Choroid plexus epithelial cell (primary cell): ENCODE measurements around the gene ZNF134.

Source experiments
- DNase-seq: peaks from one replicate; pipeline ENCODE4 v3.0.0-alpha.2; 2010; ENCODE audit warnings: low read depth
- H3K4me3 ChIP-seq: 2 replicates; pipeline ENCODE4 v1.5.1; 2011; ENCODE audit warnings: low read depth, mild to moderate bottlenecking, control low read depth, low read length, moderate library complexity
- TF ChIP-seq, protein P1 (sequence below): conservative IDR thresholded peaks from 2 replicates; pipeline ENCODE4 v1.5.1; 2011; ENCODE audit warnings: low read depth, mild to moderate bottlenecking, control low read depth, inconsistent platforms, low read length, moderate library complexity

The ZNF134 gene

DNA sequence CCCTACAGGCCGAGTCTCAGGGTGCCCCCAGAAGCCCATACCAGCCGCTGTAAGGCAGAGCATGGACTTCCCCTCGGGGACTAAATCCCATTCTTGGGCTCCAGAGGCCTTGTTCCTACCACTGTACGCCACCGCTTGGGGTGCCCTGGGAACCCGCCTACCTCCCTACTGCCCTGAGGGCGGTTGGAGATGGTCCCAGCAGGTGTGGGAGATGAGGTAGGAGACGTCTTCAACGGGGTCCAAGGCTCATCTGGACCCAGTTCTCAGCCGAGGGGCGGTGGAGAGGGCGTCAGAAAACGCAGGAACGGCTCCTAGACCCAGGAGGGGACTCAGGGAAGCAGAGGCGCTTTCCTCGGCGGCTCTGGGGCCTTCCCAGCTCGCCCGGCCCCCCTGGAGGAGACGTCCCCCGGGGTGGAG is 30.9 kb upstream of the ZNF134 start:
- DNase-seq = no peak
- TF ChIP-seq, protein P1, sequence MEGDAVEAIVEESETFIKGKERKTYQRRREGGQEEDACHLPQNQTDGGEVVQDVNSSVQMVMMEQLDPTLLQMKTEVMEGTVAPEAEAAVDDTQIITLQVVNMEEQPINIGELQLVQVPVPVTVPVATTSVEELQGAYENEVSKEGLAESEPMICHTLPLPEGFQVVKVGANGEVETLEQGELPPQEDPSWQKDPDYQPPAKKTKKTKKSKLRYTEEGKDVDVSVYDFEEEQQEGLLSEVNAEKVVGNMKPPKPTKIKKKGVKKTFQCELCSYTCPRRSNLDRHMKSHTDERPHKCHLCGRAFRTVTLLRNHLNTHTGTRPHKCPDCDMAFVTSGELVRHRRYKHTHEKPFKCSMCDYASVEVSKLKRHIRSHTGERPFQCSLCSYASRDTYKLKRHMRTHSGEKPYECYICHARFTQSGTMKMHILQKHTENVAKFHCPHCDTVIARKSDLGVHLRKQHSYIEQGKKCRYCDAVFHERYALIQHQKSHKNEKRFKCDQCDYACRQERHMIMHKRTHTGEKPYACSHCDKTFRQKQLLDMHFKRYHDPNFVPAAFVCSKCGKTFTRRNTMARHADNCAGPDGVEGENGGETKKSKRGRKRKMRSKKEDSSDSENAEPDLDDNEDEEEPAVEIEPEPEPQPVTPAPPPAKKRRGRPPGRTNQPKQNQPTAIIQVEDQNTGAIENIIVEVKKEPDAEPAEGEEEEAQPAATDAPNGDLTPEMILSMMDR = no peak
- no peak overlapping the region for H3K4me3 ChIP-seq

DNA sequence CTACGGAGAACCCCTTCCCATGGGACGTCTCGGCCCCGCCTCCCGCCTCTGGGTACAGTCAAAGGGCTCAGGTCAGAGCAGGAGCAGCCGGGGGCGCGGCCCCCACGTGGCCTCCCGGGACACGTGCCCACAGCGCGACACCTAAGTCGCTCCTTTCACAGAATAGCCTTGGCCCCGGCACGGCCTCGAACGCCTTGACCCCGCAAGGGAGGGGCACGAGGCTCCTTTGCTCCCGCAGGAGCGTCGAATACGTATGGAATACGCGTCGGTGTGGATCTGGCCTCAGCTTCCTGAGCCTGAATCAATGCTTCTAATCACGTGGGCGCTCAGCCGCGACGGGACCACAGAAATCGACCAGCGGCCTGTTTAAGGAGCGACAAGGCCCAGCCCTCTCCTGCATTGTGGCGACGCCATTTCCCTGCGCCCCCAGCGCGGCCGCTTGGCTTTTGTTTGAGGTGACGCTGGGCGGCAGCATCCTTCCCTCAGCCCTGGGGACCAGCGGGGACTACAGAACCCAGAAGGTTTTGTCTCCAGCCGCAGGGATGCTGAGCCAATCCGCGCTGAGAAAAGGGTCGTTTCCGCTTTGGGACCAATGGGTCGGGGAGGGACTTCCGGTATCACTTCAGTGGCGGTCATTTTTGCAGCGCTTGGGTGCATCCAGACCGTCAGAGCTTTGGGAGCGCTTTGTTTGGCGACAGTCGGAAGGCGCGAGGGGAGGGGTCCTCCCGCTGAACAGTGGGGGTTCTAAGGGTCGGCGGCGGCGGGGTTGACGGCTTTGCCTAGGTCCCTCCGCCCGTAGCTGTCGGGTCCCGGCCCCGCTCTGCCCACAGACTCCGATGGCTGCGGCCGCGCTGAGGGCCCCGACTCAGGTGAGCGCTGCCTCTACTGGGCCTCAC is 30.3 kb upstream of the ZNF134 start, which contains the start of gene ZIK1:
Gene ZIK1 (plus strand): TSS at position 625 of the 896 bp plus-strand sequence. CDS start 212 bp downstream, at position 837.
- TF ChIP-seq, protein P1 = peak; percentile 1
- H3K4me3 ChIP-seq = peak within 1 kb of the TSS; percentile 75
- peak; percentile 93 for DNase-seq

DNA sequence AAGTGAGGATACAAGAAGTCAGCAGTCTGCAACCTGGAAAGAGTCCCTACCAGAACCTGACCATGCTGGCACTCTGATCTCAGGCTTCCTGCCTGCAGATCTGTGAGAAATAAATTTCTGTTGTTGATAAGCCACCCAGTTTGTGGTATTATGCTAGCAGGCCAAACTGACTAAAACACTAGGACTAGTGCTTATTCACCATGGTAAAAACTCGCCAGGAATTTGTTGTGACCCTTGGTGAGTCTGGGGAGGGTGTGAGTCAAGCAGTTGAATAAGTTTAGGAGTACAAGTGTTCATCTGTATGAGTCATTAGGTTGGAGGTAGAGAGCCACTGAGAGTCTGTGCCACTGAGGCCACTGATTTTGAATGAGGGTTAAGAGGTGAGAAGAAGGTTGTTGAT is 26.5 kb upstream of the ZNF134 start:
- DNase-seq = peak; percentile 45
- H3K4me3 ChIP-seq = no peak overlapping the region
- TF ChIP-seq, protein P1 = no peak

DNA sequence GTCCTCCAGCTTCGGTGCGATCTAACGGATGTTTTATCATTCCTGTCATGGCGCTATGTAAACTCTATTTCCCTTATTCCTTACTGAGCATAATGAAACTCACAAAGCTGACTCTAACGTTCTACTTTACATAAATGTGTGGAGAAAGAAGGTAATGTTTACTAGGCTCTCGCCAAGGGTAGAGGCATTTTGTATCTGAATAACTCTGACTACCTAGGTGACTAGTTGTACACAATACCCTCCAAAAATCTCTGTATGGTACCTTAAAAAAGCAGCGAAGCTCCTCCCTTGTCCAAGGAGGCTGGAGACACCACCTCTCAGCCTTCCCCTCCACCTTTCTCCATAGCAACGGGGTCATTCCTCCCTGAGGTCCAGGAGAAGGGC is 14.7 kb upstream of the ZNF134 start:
- TF ChIP-seq, protein P1 = no peak
- H3K4me3 ChIP-seq = peak overlapping the region; percentile 81
- no peak for DNase-seq

DNA sequence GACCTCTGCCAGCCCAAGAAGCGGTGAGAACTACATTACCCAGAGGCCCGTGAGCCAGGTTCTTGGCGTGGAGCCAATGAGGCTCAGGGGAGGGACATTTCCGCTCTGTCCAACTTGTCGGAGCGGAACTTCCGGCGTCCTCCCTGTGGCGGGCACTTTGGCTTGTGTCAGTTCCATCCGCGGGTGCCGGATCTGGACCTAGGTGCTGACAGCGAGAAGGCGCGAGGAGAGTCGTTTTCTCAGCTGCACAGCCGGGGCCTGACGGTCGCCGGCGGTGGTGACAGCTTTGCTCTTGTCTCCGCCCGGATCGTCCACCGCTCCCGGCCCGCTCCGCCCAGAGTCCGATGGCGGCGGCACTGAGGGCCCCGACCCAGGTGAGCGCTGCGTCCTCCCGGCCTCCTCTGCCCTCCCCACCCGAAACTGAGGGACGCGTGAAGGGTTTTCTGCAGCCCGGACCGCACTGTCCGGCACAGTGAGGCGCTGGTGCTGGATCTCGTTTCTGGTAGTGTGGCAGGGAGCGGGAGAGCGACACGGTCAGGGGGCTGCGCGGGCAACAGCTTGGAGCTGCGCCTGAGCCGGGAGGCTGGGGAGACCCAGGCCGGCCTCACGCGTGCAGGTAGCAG is 14.2 kb upstream of the ZNF134 start, which contains the start of gene ZNF530:
Gene ZNF530 (plus strand): TSS at position 125 of the 623 bp plus-strand sequence. CDS start 4,461 bp downstream, outside the sequence.
- TF ChIP-seq, protein P1 = peak; percentile 6
- H3K4me3 ChIP-seq = peak within 1 kb of the TSS; percentile 81
- DNase-seq = peak; percentile 92

DNA sequence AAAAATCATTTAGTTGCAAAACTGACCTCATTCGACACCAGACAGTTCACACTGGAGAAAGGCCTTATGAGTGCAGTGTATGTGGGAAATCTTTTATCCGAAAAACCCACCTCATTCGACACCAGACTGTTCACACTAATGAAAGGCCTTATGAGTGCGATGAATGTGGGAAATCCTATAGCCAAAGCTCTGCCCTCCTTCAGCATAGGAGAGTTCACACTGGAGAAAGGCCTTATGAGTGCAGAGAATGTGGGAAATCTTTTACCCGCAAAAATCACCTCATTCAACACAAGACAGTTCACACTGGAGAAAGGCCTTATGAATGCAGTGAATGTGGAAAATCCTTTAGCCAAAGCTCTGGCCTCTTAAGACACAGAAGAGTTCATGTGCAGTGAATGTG is 7.1 kb upstream of the ZNF134 start:
- no peak for DNase-seq
- no peak overlapping the region for H3K4me3 ChIP-seq
- TF ChIP-seq, protein P1 = no peak

DNA sequence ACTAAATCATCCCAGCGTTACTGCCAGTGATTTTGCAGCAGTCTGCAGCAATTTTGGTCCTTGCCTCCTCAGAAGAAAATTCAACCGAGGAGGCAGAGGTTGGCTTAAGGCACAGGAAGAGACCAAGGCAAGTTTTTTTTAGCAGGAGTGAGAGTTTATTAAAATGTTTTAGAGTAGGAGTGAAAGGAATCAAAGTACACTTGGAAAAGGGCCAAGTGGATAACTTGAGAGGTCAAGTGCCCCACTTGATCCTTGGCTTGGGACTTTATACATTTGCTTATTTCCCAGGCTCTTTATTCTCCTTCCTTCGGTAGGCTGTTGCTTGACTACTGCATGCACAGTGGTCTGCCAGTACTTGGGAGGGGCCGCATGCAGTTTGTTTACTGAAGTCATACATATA is 2.9 kb upstream of the ZNF134 start:
- DNase-seq = no peak
- no peak overlapping the region for H3K4me3 ChIP-seq
- TF ChIP-seq, protein P1 = no peak
